Ureter (tissue), 1 donor: ENCODE results near the gene MRPL33. TPM values are rescaled to one million over a fixed set of nuclear protein-coding genes. Genes with fewer than 3 reads are reported as not detected.

Source experiments
- DNase-seq: peaks from one replicate; pipeline ENCODE4 v3.0.0-alpha.2; 2020; ENCODE audit warnings: low spot score
- total RNA-seq: library from RNA; stranded (reverse); gene quantifications from one replicate; pipeline ENCODE4 v1.2.4, GENCODE V29; 2023
- donor health status: DM: yes; HTN: yes; CAD: no.

MRPL33 gene
- total RNA-seq: 60.1 TPM

DNA sequence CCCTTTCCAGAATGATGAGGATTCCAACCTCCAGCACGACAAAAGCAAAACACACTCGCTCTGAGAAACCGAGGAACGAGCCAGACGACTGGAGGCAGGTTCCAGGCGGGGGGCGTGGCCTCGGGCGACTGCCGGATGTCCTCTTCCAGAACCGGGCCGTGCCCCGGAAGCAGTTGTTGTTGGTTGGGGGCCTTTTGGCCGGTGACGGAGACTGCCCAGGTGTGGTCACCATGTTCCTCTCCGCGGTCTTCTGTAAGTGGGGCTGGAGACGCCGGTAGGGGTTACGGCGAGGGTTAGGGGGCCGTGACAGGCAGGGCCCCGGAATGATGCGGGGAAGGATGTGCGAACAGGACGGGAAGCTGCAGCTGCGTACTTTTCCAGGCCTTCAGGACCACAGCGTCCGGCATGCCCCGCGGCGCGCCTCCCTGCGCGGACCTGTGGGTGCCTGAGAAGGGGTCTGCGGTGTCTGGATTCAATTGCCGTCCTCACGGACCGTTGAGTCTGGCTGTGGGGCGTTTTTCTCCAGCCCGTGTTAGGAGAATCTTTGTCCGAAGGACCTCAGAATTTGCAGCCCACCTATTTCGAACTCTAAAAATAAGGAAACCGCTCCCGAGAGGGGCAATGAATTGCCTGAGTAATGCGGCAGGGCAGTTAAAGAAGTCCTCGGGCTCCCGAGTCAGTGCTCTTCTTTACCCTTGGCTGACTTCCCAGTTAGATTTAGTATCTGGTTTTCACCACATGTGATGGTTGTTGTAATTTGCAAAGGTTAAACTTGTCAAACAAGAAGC, at the start of gene MRPL33:
MRPL33 (plus strand) TSS at position 172 of the 788 bp plus-strand sequence; CDS start at position 231, 59 bp downstream.
- DNase-seq: peak; percentile 96

DNA sequence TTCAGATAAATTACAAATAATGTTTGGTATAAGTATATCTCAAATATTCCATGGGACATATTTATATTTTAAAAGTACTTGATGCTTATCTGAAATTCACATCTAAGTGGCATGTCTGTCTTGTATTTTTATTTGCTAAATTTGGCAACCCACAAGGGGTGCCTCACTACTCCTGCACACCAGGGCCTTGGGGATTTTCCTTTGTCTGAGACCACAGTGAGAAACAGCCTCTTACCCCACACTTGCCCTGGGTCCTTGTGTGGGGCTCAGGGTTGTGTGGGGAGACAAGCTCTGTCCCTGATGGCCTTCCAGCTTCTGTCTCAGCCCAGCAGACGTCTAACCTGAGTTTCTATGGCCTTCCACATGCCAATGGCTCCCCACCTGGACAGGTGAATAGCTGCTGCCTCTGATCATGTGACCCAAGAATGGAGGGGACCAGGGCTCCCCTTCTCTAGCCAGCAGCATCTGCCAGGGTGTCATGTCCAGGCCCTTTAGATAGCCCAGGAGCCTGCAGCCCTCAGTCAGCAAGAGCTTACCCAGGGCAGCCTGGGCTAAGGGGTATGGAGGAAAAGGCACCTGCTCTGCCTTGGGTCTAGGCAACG, 49.5 kb upstream of the MRPL33 start:
- DNase-seq: no peak

DNA sequence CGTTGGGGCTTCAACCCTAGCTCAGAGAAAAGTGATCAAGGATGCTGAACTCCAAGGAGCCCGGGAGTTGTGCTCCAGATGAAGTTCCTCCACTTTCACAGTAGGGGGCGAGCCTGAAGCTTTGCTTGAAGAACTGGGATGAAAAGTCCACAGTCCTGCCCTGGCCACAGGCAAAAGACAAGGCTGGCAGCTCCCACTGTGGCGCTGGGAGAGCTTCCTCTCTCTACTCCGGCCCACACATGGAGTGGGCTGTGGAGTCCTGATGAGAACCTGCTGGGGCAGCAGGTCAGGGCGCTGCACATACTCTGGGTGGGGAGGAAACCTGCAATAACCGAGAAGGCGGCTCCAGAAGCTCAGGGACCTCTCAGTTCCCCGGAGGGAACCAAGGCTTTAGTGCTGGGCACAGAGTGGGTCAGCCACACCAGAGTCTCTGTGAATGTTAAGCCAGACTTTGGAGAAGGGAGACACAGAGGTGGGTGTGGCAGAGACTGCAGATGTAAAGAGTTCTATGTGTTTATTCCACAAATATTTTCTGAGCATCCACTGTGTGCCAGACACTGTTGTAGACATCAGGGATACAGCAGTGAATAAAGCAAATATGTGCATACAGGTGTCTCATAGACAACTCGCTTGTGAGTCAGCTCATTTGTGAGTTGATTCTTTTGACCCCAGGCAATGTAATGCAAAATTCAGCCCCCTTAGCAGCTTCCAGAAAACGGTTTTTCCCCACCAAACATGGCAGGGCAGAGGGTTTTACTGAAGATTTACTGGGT, 48.0 kb upstream of the MRPL33 start:
- peak; percentile 78 for DNase-seq

DNA sequence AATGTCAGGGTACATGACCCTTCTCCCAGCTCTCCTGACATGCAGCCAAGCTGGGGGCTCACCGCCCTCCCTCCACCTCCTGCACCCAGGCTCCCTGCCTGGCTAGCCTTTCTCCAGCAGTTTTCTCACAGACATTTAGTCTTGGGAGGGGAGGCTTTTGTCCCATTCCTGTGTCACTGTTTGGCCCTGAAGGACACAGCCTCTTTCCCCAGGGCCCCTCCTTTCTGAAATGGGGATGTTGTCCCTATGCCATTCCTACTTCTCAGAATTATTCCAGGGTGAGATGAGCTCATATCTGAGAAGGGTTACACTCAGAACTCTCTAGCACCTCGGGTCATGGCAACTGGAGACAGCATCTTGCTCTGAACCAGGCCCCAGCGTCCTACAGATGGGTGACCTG, 47.3 kb upstream of the MRPL33 start:
- no peak for DNase-seq

DNA sequence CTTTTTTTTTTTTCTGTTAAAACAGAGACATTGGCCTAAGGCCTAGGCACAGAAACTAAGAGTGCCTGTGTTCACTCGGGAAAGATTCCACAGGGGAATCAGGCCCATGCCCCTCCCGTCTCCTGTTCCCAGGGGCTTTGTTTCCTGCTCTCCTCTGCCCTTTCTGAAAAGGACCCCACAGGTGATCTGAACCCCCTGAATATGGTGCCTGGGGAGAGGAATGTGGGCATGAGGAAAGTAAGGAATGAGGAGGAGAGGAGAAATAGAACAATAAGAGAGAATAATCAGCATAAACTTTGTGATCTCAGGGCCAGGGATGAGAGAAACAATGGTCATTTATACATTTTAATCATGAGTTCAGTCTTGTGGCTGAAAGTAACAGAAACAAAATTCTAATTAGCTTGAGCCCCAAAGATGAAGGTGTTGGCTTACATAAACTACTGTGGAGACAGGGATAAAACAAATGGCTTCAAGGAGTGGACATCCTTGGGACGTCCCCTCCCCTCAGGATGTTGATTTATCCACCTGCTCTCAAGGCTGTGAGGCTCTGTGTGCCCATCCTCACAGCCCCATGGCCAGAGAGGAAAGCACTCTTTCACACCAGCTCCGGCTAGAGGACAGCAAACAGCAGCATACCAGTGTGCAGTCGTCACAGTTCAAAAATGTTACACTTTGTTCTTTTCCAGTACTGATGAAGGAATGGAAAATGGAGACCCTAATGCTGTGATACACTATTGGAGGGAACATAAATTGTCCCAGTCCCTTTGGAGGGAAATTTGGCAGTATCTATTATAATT, 46.4 kb upstream of the MRPL33 start:
- no peak for DNase-seq

DNA sequence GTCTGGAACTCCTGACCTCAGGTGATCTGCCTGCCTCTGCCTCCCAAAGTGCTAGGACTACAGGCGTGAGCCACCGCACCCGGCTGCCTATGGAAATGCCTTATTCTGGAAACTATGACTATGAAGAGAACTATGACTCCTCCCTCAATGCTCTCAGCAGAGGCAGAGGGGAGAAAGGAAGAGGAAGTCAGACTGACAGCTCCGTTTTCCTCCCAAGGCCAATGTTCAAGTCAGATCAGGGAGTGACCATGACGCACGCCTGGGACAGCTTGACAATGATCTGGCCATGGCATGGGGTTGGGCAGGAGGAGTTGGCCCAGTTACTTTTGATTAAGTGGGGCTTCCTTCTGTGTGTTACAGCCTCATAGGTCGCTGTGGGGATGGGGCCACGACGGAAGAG, 44.3 kb upstream of the MRPL33 start:
- DNase-seq: no peak

DNA sequence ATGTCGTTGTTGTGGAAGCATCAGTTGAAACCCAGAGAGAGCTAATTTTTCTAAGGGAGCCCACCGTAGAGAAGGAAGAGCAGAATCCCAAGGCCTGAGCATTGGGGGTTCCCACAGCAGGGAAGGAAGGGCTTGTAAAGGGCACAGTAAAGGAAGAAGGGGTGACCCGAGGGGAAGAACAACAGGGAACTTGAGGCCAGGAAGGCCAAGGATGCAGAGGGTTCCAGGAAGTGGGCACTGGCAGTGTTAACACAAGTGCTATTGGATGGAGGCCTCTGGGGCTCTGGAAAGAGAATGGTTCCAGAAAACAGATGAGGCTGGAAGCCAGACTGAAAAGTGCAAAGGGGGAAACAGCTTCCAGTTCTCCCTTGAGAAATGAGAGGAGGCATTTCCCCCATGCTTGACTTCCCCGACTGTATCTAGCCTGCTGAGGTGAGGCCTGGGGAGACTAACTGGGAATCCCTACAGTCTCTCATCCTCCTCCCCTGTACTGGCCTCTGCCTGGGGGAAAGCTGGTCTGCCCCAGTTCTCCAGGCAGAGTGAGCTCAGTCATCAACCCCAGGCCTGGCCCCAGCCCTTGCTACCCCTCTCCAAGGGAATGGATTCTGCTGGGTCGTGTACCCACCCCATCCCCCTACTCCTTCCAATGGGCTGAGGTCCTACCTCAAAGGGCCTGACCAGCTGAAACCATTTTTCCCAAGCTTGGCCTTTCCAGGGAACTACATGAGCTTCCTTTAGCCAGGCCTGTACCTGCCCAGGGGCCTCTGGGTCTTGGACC, 43.2 kb upstream of the MRPL33 start:
- no peak for DNase-seq

DNA sequence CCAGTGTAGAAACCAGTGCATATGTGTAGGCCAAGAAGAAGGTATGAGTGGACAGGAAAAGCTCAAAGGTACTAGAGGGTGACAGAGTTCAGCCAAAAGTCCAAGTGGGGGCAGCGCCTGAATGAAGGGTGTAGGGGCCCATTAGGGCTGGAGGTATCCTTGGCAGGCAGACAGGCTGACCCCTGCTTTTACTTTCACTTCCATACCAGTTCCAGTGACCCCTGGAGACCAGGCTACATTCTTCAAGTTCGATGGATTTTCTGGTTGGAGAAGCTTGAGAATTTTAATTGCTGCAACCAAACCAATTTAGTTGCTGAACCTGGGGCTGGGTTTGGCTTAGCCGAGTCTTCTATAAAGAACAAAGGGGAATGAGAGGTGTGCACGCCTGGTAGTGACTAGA, 42.3 kb upstream of the MRPL33 start:
- DNase-seq: no peak

DNA sequence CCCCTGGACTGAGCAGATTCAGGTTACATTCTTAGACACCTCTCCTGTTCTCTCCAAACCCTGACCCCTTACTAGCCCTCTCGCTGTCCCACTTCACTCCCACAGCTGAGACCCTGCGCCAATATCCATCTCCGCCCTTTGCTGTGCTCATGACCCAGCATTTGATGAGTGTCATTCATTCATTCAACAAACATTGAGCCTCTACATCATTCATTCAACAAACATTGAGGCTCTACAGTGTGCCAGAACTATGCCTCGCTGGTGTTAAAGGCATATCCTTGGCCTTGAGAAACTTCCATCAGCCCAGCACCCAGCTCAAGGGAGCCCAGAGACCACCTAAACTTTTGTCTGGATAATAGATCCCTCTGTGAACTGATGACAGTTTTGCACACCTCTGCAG, 41.9 kb upstream of the MRPL33 start:
- no peak for DNase-seq

DNA sequence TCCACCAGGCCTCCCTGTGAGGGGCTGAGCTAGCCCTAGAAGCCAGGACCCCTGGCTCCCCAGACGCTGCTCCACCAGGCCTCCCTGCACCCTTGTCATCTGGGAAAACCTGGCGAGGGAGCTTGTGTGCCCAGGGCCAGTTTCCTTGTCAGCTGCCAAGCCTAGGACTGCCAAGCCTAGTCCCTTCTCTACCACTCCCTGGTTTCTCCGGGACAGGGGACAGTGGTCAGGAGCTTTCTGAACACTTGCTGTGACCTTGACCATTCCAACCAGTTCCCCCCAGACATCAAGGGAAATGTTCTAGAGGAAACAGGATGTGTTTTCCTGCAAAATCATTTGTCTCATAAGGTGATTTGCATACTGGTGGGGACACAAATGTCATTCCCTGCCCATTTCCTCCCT, 41.3 kb upstream of the MRPL33 start:
- DNase-seq: no peak

DNA sequence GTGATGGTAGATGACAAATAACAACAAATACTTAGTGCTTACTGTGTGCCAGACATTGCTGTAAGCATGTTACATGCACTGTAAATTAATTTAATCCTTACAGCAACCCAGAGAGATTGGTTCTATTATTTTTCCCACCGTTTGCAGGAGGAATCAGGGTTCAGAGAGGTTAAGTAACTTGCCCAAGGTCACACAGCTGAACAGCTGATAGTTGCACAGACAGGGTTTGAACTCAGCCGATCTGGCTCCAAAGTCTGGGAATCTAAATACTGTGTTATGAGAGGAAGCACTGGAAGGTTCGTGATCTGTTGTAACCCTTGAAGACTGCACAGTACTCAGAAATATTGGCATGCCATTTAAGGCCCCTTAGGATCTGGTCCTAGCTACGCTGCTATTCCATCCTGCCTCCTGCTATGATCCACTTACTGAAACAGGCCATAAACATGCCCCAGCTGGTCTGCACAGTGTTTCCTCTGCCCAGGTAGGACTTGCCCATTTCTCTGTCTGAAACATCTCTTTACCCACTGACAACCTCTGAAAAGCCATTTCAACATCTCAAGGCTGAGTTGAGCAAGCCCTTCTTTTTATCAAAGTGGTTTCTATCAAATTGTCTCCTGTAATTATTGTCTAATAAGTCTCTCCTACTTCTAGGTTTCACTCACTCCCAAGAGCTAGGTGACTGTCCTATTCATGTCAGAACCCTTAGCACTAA, 40.4 kb upstream of the MRPL33 start:
- no peak for DNase-seq

DNA sequence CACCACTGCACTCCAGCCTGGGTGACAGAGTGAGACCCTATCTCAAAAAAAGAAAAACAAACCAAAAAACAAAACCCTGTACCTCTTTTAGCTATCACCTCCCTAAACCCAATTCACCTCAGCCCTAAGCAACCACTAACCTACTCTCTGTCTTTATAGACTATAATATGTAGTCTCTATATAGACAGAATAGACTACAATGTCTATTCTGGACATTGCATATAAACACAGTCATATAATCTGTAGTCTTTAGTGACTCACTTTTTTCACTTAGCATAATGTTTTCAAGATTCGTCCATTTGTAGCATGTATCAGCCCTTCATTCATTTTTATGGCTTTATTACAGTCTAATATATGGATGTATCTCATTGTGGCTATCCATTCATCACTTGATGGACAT, 37.2 kb upstream of the MRPL33 start:
- DNase-seq: no peak

DNA sequence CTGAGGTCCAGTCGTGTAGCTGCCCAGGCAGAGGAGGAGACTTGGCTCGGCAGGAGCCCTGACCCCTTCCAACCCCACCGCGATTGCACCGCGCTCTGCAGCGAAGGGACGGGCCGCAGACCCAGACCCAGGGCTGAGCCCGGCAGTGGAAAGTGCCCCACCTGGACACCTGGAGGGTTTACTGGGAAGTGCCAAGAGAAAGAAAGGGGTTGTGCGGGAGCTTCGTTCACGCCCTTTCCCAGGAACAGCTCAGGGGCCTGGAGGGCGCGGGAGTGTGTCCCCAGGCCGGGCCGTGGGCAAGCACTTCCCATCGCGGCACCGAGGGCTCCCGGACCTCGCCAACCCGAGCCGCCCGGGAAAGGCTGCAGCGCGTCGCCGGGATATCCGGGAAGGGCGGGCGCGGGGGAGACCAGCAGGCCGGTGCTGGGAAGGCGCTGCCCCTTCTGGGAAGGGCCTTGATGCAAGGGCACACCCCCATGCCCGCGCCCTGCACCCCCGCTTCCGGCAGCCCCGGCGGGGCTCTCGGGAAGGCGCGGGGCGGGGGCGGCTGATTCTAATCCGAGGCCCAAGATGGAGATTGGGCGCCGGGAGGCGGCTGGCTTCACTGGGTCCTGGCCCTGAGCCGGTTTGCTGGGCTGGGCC, 36.1 kb upstream of the MRPL33 start:
- peak; percentile 86 for DNase-seq

DNA sequence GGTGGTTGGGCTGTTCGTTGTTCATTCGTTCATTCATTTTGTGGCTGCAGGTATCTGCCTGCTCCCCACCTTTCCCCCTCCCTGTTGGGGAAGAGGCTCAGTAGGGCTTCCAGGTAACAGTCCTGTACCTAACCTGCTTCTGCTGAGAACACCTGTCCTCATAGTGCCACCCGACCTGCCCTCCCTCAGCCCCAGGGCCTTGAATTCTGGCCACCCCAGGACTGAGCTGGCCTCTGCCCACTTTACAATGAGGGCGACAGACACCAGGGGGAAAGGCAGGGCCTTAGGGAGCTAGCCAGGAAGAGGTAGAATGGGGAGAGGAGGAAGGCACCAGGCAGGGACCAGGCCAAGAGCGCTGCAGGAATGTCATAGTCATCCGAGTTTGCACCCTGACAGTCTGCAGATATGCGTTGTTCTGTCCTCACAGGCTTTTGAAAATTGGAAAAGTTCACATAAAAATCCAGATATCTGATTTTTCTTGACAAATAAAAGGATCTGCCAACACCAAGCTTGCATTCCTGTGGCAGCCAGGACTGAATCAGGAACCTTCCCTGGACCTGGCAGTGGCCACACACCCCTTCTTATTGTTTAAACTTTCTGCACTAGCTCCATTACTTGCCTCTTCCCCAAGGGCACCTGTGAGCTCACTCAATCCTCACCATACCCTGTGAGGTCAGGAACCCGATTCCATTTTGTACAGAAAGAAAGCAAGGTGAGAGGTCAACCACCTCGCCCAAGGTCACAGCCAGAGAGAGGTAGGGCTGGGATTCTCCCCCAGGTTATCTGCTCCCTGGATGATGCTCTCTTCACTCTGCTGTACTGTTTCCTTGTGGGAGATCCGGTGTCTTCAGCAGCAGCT, 35.3 kb upstream of the MRPL33 start:
- no peak for DNase-seq

DNA sequence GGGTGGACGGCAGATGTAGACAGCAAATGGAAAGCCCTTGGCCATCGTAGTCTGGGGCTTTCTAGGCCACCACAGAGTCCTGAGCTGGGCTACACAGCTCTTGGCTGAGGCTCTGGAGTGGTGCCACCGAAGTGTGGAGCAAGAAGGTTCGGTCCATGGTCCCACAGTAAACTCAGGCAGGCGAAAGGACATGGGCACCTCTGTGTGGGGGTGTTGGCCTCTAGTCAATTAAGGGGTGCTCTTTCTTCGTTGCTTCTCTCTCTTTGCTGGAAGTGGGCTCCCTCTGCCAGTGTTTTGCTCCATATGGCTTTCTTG, 34.7 kb upstream of the MRPL33 start:
- no peak for DNase-seq

DNA sequence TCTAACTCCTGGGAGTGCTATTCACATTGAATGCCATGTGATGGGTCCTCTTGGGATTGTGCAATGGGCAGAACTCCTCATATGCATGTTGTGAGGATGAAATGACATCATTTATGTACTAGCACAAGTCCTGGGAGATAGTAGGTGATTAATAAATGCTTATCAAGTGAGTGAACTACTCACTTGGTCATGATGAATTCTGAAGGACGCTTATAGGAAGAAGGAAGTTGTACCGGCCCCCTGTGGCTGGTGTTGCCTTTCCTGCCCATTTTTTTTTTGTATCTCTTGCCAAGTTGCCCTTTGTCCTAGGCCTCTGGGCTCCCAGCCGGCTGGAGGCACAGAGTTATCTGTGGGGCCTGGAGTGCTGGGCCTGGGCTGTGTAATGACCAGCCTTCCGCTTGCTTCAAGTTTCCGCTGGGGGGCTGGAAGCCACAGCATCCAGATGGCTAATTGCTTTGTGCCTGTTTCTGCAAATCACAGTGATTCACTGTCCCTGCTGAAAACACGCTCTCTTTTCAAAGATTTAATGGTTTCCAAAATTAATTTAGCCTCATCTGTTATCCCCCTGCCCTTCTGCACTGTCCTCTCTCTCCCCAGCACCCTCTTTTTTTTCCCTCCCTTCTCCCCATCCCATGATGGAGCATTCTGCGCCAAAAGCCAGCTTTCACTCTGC, 33.7 kb upstream of the MRPL33 start:
- no peak for DNase-seq

DNA sequence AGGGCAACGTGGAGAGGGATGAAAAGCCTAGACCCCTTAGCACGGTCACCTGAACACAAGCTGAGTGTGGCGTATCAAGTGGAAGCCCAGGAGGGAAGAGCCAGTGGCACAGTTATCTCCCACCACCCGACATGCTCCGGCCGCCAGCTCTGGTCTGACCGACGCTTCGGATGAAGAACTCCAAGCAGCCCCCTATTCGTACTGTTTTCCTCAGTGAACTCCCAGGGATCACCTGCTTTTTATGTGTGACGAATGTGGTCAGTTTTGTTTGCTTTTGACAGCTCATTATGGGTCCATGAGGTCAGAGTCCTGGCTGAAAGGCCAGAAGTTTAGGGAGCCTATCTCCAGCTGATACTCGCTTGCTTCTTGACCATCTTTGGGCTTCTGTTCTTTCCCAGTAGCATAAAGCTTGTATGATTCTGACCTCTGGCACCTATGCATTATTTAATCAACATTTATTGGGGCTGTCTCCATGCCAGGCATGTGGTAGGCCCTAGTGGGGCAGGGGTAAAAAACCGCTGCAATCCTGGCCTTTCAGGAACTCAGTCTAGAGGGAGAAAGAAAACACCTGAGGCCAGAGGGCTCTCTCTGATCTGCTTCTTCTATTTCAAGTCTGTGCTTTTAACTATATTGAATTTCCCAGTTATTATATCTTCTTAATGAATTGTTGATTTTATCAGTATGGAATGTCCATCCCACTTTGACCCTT, 33.0 kb upstream of the MRPL33 start:
- DNase-seq: no peak

DNA sequence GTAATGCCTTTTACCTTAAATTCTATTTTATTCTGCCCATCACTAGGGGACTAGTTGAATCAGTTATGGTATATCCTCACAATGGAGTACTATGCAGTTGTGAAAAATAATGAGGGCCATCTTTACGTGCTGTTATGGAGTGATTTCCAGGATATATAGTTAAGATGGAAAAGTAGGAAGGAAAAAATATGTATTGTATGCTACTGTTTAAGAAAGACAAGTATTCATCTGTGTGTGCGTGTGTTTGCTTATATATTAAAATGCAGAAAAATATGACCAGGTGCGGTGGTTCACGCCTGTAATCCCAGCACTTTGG, 32.5 kb upstream of the MRPL33 start:
- no peak for DNase-seq
